SKM-1 (cell line): ENCODE data around the gene ADGRL3.
"Not testable (repeated sequence)": the region's sequence is repeated elsewhere in the genome, so short reads cannot be mapped to it uniquely, and the experiment has no call there.

ENCODE experiments used
- DNase-seq: peaks from one replicate; lab custom pipeline; 2025; ENCODE audit not compliant: unreplicated experiment; lab: John Stamatoyannopoulos, UW

ADGRL3 gene

DNA sequence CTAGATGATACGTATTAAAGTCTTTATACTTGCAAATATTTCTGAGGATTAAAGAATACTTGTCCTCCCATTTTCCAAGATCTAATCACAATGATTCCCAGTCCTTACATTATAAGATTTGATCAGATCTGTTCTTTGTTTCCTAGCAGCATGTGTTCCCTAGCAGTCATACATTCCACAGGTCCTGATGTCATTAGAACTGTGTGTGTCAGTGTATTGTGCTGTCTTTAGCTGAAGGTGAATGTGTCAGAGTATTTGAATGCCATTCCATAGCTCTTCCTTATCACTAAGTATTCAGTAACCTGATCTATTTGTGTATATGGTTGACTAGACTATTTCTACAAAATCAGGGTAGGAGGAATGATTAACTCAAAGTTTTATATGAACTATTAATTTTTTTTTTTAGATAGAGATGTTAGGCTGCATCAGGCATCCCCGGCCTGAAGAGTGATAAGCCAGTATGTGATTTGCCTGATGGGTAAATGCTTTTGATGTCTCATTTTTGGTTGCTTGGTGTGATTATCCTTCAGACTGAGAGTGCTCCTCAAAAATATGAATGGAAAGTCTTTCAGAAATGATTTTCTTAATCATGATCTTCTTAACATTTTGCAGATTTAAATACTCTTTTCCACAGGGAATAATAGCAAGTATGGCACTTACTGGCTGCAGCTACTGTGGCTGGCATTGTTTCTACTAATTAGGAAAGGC lies 4.4 kb downstream of the ADGRL3 start:
- DNase-seq, result no peak

- no peak for DNase-seq
Measured at GRCh38 chr4:61205066-61205465, 4.9 kb downstream of the ADGRL3 start.

- not testable (repeated sequence) for DNase-seq
Measured at GRCh38 chr4:61207156-61207555, 7.0 kb downstream of the ADGRL3 start.

DNA sequence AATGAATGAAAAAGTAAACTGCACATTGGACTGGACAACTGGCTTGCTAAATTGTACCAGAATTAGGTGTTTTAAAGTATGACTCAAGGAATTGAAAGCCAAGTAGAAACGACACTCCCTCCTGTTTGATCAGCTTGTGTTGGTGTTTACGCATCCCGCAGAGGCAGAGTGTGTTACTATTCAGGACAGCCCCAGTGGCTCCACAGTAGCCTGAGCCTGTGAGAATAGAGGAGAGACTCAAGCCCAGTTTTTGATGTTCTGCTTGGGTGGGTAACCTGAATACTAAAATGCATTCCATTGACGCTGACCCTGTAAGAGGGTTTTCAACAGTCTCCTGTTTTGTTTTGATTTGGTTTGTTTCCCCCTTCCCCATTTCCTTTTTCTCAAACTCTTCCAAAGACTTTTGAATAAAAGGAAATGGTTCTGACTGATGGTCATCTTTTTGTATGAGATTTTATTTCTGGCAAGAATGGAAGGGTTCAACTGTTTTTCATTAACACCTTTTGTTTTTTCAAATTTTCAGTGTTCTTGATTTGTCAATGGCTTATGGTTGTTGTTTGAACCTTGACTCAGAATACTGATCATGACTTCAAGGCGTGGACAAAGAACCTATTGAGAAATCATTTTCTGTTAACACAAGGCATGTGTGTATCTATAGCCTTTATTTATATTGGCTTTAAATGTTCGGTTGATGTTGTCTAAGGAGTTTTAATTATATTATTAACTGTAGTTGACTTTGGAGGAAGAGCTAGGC lies 10.2 kb downstream of the ADGRL3 start:
- no peak for DNase-seq

GRCh38 chr4:61211781-61212180 lies 11.7 kb downstream of the ADGRL3 start:
- no peak for DNase-seq

DNA sequence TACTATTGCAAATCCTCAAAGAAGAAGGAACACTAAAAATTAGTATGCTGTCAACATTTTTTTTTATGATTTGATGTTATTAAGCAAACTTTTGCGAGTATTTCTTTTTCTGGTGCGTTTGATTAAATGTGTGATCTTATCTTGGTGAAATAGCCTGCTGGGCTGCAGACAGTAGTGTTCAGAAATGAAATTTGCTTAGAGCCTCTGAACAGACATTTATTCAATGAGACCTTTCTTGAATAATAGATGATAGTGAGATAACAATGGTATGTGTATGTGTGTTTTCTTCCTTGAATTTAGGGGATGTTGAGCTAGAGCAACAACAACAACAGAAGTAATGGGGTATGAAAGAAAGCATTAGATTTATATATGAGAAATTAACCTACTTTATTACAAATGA lies 12.7 kb downstream of the ADGRL3 start:
- DNase-seq, result no peak

- no peak for DNase-seq
Measured at GRCh38 chr4:61214680-61215079, 14.6 kb downstream of the ADGRL3 start.

GRCh38 chr4:61217222-61217621 lies 17.1 kb downstream of the ADGRL3 start:
- DNase-seq, result no peak

GRCh38 chr4:61220556-61220955 lies 20.4 kb downstream of the ADGRL3 start:
- no peak for DNase-seq

GRCh38 chr4:61223385-61223784 lies 23.3 kb downstream of the ADGRL3 start:
- no peak for DNase-seq

DNA sequence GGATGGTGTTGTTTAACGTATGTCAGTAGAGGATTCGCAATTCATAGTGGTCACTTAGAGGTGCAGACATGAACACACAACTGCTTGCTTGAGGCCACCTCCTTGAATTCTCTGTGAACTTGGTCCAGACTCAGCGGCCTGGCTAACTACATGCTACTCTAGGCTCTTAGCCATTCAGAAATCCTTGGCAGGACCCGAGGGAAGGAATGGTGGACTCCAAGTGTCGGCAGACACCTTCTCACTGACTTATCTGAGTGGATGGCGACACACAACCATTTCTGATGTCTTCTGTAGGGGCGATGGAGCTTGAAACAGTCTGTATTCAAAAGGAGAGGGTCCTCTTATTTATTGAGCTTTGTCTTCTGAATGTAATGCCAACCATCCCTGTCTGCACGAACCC lies 24.4 kb downstream of the ADGRL3 start:
- no peak for DNase-seq

GRCh38 chr4:61225656-61226055 lies 25.5 kb downstream of the ADGRL3 start:
- DNase-seq, result no peak

GRCh38 chr4:61231421-61231820 lies 31.3 kb downstream of the ADGRL3 start:
- DNase-seq, result no peak

DNA sequence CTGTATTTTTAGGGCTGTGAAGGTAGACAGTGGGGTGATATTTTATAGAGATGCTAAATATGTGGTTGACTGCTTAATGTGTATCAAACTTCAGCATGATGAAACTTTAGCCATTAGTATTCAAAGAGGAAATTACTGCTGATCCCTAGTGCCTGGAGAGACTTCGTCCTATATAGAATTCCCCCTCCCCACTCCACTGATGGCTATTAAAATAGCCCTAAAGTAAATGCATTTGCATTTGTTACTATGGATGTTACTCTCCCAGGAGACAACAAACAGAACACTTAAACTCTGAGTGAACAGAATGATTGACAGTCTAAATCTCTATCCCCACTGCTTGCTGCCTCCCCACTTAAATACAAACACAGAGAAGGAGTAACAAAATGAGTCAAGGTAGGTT lies 39.1 kb downstream of the ADGRL3 start:
- DNase-seq, result no peak

DNA sequence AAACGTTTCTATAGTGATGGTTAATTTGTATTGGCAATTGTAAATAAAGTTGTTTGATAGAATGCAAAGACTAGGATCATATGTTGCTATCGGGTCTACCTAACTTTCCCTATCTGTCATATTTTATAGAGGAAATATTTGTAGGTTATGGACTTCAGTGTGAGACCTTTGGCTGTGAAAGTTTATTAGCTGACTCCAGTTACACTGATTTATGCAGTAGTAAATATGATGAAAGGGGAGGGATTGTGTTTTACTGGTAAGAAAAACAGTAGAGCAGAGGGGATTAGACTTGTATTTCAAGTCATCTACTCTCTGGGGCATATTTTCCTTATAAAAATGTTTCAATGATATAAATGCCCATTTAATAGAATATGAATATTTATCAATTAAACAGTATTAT lies 43.8 kb downstream of the ADGRL3 start:
- DNase-seq, result no peak

DNA sequence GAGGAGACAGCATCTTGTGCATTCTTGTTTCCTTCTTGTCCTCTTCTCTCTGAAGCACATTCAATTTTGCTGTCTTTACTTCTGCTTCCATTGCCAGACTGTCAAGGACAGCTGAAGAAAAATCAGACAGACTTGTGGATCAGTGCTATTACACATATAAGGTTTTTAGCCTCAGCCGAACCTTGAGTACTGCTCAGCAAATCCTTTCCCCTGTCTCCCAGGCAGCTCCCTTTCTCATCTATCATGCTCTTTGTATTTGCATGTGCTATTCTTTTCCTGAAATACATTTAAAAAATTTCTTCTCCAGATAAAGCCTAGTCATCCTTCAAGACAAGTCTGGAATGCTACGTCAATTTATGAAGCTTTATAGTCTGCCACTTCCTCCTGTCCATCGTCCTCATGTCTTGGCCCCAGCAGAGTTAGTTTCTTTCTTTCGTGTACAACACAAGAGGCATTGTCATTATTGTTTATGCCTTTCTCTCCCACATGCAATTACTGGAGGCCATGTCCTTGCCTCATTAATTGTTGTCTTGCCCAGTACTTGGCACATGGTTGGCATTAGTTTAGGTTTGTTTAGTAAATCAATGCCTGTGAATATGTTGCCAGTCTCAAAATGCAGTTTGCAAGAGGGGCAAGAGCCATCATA lies 45.1 kb downstream of the ADGRL3 start:
- no peak for DNase-seq

GRCh38 chr4:61246034-61246433 lies 45.9 kb downstream of the ADGRL3 start:
- DNase-seq, result no peak

DNA sequence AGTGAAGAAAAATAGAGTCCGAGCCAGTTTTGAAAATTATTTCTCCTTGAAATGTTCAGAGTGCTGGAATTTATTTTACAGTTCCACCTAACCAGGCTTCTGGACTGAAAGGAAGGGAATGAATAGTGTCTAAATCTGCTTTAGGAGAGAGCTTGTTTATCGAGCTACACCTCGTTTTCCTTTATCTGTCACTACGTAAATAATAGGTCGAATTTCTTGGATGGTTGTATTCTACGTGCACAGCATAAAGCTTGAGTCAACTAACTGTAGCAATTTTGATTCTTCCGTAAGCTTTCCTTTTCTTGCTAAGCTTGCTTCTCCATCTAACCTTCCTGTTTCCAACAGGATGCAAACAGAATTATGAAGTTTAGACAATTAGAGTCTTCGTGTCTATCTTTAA lies 48.6 kb downstream of the ADGRL3 start:
- no peak for DNase-seq

DNA sequence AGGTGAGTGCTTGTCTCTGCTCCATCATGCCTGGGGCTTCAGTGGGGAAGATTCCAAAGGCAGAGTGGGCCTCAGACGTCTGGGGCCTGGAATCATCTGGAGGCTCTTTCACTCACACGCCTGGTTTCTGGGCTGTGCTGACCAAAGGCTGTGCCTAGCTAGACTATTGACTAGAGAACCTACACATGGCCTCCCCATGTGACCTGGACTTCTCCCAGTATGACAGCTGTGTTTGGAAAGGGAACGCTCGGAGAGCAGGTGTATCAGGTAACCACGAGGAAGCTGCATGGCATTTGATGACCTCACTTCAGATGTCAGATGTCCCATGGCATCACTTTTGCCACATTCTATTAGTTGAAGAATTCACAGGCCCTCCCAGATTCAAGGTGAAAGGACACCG lies 51.0 kb downstream of the ADGRL3 start:
- no peak for DNase-seq

DNA sequence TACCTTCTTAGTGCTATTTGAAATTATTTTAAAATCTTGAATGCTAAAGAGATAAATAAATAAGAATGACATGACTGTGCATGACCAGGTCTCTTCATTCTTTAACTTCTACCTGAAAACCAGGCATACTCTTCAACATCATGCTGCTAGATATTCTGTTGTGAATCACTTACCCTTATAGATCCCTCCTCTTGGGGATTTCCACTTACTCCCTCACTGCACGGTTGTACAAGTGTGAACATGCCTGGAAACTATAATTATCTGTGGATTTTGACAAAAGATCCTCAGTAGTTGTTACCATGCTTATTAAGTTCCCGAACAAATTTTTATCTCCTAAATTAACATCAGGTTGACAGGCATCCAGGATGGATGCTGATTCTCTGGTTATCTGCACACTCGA lies 54.3 kb downstream of the ADGRL3 start:
- no peak for DNase-seq

DNA sequence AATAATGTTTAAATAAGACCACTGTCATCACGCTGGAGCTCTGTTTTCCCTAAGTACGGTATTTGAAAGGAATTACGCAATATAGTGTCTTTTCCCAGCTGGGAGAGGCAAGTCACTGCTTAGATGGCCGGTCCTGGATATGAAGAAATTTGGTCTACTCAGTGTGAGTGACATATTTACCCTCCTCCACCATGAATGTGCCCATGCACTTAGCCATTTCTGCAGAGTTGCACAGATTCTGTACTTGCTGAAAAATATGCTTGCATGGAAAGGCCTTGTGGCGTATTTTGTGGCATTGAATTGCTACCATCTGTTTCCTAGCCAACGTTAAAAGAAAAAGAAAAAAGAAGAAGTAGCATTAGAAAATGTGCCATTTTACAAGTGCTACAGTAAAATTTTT lies 73.1 kb downstream of the ADGRL3 start:
- DNase-seq, result no peak

DNA sequence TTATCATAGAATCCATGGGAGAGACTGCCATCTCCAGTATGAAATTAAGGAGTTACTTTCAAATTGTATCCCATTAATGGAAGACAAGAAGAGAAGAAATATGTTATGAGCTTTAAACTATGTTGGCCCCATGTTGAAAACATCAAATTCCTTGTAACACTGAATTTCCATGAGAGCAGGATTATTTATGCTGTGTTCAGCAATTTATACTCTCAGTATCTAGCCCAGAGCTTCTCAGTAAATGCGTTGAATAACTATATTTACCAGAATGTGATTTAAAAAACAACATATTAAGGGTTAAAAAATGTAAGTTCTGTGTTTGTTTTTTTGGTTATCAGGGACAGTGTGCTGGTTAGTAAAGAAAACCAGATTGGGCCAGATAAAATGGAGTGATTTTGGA lies 74.2 kb downstream of the ADGRL3 start:
- DNase-seq, result no peak
